GM19238 (cell line): ENCODE measurements around the gene SLC38A10.

Experiments
- DNase-seq: peaks from one replicate; pipeline ENCODE4 v3.0.0; 2011; ENCODE audit warnings: low spot score; ENCODE audit not compliant: insufficient read length

Gene SLC38A10

DNA sequence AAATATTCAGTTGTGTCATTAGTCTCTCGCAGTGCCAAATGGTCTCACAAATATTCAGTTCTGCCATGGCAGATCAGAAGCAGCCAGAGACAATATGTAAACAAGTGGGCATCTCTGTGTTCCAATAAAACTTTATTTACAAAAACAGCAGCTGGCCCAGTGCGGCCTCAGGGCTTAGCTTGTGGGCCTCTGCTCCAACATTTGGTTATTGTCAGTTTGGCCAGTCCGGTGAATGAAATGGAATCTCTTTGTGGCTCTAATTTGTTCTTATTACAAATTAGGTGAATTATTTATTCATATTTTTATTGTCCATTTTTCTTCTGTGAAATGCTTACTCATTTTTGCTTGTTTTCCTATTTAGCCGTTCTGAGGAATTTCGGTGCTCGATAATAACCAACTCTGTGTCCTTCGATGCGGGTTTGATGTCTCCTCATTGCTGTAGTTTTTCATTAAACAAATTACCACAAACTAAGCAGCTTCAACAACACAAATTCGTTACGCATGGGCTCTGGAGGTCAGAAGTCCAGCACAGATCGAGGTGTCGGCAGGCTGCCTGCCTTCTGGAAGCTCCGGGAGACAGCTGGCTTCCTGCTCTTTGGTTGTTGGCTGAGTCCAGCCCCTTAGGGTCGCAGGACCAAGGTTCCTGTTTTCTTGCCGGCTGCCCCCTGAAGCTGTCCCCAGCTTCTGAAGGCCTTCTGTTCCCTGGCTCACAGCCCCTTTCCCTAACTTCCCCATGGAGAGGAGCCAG is 4.1 kb upstream of the SLC38A10 start:
- no peak for DNase-seq

DNA sequence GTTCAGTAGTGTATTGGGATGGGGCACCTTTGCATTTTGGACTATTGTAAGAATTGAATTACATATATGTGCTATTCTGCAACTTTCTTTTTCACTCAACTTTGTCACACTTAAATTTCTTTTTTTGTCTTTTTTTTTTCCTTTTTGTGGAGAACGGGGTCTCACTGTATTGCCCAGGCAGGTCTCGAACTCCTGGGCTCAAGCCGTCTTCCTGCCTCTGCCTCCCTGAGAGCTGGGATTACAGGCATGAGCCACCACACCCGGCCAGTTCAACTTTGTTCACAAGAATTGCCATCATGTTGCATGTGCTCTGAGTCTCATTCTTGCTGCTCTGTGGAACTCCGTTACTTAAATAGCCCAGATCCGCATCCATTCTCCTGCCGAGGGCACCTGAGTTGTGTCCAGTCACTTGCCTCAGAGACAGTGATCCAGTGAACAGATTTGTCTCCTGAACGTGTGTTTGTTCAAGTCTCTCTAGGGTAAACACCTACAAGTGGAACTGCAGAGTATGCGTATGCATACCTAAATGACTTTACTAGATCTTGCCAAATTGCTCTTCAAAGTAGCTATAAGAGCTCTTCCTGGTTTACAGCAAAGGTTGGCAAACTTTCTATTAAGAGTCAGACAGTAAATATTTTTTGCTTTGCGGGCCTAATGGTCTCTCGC is 3.4 kb upstream of the SLC38A10 start:
- DNase-seq: no peak

GRCh38 chr17:81295676-81296381 is 722 bp upstream of the SLC38A10 start:
- peak; percentile 68 for DNase-seq

- no peak for DNase-seq
Observed at GRCh38 chr17:81294512-81295030, 536 bp downstream of the SLC38A10 start.

- DNase-seq: no peak
Observed at GRCh38 chr17:81292450-81292849, 2.7 kb downstream of the SLC38A10 start.

- peak; percentile 80 for DNase-seq
Observed at GRCh38 chr17:81291662-81292061, 3.4 kb downstream of the SLC38A10 start.

DNA sequence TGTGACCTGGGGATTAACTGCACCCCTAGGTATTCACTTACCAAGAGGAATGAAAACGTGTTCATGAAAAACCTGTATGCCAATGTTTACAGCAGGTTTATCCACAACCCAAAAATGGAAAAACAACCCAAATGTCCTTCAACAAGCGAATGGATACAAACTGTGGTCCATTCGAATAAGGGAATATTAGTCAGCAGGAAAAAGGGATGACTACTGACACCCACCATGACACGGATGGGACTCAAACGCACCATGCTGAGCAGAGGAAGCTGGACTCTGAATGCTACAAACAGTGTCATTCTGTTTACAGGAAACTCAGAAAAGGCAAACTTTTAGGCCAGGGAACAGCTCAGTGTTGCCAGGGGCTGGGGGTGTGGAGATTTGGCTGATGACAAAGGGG is 4.9 kb downstream of the SLC38A10 start:
- DNase-seq: no peak

- no peak for DNase-seq
Observed at GRCh38 chr17:81289627-81290026, 5.5 kb downstream of the SLC38A10 start.

GRCh38 chr17:81288715-81289114 is 6.4 kb downstream of the SLC38A10 start:
- no peak for DNase-seq

- DNase-seq: no peak
Observed at GRCh38 chr17:81287741-81288430, 7.2 kb downstream of the SLC38A10 start.

GRCh38 chr17:81287152-81287551 is 8.0 kb downstream of the SLC38A10 start:
- no peak for DNase-seq

GRCh38 chr17:81286491-81287145 is 8.5 kb downstream of the SLC38A10 start:
- DNase-seq: no peak

DNA sequence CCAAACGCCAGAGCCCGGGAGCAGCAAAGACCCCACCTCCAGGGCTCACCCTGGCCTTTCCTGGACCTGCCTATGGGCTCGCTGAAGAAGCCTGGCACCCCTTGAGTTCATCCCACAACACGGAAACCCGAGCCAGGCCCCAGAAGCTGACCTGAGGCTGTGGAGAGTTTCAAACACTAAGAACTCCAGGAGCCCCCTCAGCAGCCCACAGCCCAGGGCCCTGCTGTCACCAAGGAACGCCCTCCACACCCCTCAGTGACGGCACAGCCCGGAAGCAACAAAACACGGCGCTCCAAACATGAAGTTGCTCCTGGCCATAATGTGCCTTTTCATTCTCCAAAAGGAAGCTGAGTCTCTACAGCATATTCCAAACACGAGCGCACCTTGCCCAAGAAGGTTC is 9.2 kb downstream of the SLC38A10 start:
- no peak for DNase-seq

- peak; percentile 74 for DNase-seq
Observed at GRCh38 chr17:81285179-81285878, 9.8 kb downstream of the SLC38A10 start.

DNA sequence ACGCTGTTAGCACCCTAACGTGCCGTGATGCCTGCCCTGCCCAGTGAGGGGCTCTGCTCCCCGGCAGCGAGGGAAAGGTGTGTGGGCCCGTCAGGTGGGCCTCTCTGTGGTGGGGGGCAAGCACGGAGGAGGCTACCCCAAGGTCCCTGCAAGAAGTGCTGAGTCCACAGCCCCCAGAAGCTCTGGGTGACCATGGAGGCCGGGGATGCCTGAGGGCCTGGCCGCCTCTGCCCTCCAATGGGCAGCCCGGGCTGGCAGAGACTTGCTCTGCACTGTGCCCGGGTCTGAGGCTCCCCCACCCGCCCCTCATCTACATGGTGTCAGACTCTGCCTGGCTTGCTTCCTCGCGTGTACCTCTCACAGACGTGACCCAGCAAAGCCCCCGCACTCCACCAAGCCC is 12.2 kb downstream of the SLC38A10 start:
- DNase-seq: no peak

DNA sequence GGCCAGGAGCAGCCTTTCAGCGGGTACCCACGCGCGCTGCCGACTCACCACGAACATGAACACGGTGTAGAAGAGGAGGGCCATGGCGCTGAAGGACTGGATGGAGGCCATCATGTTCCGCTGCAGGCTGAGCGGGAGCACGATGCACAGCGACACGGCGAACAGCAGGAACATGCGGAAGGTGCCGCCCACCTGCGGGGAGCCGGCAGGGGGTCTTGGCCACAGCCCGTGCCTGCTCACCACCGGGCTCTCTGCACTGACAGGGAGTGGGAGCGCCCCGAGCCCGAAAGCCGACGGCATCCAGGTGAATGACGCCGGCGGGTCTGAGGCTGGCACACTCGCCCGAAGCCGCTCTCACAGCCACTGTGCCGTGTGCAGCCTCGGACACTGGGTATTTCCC is 13.0 kb downstream of the SLC38A10 start:
- DNase-seq: no peak

DNA sequence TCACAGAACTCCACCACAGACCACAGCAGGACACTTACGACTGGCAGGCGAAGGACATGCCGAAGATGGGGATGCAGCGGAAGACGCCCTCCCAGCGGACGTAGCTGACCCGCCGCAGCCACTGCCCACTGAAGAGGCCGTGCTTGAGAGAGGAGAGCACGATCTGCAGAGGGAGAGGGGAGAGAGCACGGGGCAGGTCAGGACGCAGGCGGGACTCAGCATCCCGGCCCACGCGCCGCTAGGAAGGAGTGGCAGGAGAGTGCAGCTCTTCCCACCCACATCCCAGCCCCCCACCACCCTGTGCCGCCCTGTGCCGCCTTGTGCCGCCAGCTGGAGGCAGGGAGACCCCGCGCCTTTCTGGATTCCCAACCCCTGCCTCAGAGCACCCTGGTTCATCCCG is 14.5 kb downstream of the SLC38A10 start:
- no peak for DNase-seq

DNA sequence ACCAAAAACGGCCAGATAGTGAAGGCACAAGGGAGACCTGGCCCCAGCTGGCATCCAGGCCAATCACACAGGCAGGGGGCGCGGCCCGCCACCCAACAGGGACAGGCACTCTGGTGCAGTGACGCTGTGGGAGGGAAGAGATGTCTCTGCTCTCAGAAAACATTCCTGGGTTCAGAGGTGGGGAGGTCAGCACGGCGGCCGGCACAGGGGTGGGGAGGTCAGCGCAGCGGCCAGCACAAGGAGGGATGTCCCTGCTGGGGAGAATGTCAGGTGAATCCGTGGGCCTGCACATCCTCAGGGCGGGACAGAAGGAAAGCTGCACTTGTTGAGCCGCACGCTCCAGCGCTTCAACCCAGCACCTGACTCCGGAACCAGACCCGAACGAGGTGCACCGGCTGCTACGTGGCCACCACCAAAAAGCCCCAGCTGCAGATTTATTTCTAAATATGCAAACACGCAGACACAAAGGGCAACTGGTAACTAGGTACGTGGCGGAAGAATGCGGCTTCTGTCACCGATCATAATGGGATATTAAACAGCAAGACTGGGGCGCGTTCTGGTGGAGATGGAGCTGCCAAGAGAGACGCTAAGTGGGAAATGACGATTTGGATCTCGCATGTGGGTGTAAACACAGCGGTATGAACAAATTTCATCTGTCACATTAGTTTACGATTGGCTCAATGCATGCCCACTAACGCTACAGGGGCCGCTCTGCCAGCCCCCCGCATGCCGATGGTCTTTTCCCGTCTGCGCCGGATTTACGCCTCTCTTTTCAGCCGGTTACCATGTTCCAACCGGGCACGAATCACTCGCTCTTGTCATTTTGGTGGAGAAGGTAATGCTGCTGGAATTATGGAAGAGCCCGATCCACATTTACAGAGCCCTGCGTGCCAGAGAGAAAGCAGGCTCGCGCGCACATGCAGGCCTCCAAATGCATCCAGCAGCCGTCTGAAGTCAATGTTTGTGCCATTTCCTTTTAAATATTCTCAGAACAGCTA is 15.5 kb downstream of the SLC38A10 start:
- DNase-seq: no peak

DNA sequence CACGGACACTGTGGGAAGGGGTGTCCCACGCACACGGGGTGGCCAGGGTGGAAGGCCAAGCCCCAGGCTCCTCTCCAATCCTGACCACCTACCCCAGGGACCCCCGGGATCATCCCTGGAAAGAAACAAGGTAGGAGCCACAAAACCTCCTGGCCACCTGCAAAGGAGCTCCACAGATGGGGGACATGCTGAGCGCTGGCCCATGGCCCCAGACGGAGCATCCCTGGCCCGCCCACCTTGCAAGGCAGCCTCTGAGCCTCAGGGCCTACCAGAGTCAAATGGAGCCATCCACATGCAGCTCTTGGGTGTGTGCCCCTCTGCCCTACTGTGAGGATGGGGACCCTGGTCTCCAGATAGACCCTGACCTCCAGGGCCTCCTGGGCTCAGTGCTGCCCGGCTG is 16.3 kb downstream of the SLC38A10 start:
- DNase-seq: no peak
